Measurements from ENCODE around the gene MYO1G.

The MYO1G gene

GRCh38 chr7:44964831-44965440 lies 13.9 kb downstream of the MYO1G start:
- Histone ChIP-seq H3K9me3 (no peaks in the 10 kb centered on the region), H3K4me1 (ENCODE audit: control insufficient read depth in 1 of 2, insufficient read depth in 1 of 2, low read depth in 1 of 2, low read length in 1 of 2) (no peaks in the 10 kb centered on the region), H3K36me3 (peaks cover 88% of the 10 kb centered on the region), H3K27ac (no peak overlapping the region), H3K27me3 (no peaks in the 10 kb centered on the region), H3K4me3 (ENCODE audit: low read depth in 1 of 2, low read length in 1 of 2) (no peak overlapping the region)
- no peak for TF ChIP-seq CTCF (IDR thresholded peaks at IDR 0.05)

GRCh38 chr7:44964384-44964830 lies 14.4 kb downstream of the MYO1G start:
- Histone ChIP-seq H3K4me1 (ENCODE audit: control insufficient read depth in 1 of 2, insufficient read depth in 1 of 2, low read depth in 1 of 2, low read length in 1 of 2) (peaks cover 0 to 1% of the 10 kb centered on the region in 2 experiments), H3K36me3 (peaks cover 83% of the 10 kb centered on the region), H3K9me3 (no peaks in the 10 kb centered on the region), H3K27me3 (no peaks in the 10 kb centered on the region), H3K27ac (no peak overlapping the region), H3K4me3 (ENCODE audit: low read depth in 1 of 2, low read length in 1 of 2) (no peak overlapping the region)
- TF ChIP-seq CTCF (IDR thresholded peaks at IDR 0.05) = no peak

- Histone ChIP-seq H3K27me3 (no peaks in the 10 kb centered on the region), H3K36me3 (peaks cover 76% of the 10 kb centered on the region), H3K27ac (no peak overlapping the region), H3K4me3 (ENCODE audit: low read depth in 1 of 2, low read length in 1 of 2) (no peak overlapping the region), H3K9me3 (no peaks in the 10 kb centered on the region), H3K4me1 (ENCODE audit: control insufficient read depth in 1 of 2, insufficient read depth in 1 of 2, low read depth in 1 of 2, low read length in 1 of 2) (peaks cover 0 to 9% of the 10 kb centered on the region in 2 experiments)
- no peak for TF ChIP-seq CTCF (IDR thresholded peaks at IDR 0.05)
These were observed 15.2 kb downstream of the MYO1G start for GRCh38 chr7:44963364-44964290.

GRCh38 chr7:44962483-44963251 lies 16.1 kb downstream of the MYO1G start:
- no peak for TF ChIP-seq CTCF (IDR thresholded peaks at IDR 0.05)
- H3K9me3 ChIP-seq = no peaks in the 10 kb centered on the region
- peaks cover 66% of the 10 kb centered on the region for H3K36me3 ChIP-seq
- no peak overlapping the region for H3K27ac ChIP-seq
- no peaks in the 10 kb centered on the region for H3K27me3 ChIP-seq
- peaks cover 0 to 9% of the 10 kb centered on the region in 2 experiments for H3K4me1 ChIP-seq (ENCODE audit: control insufficient read depth in 1 of 2, insufficient read depth in 1 of 2, low read depth in 1 of 2, low read length in 1 of 2)
- no peak overlapping the region for H3K4me3 ChIP-seq (ENCODE audit: low read depth in 1 of 2, low read length in 1 of 2)

- no peak overlapping the region for H3K4me3 ChIP-seq (ENCODE audit: low read depth in 1 of 2, low read length in 1 of 2)
- peaks cover 0 to 9% of the 10 kb centered on the region in 2 experiments for H3K4me1 ChIP-seq (ENCODE audit: control insufficient read depth in 1 of 2, insufficient read depth in 1 of 2, low read depth in 1 of 2, low read length in 1 of 2)
- H3K27ac ChIP-seq = no peak overlapping the region
- no peaks in the 10 kb centered on the region for H3K27me3 ChIP-seq
- TF ChIP-seq CTCF (IDR thresholded peaks at IDR 0.05) = no peak
- no peaks in the 10 kb centered on the region for H3K9me3 ChIP-seq
- peaks cover 59% of the 10 kb centered on the region for H3K36me3 ChIP-seq
These were observed 16.9 kb downstream of the MYO1G start for GRCh38 chr7:44961844-44962482.
